ENCODE data around the gene LPCAT2. TPM values are rescaled to one million over a fixed set of nuclear protein-coding genes. Genes with fewer than 3 reads are reported as not detected.

Gene LPCAT2
- total RNA-seq, 1 experiment from 2014 or later: 62.1 TPM

GRCh38 chr16:55470533-55471371, 38.1 kb upstream of the LPCAT2 start:
- no peaks in the 10 kb centered on the region for H3K9me3 ChIP-seq (ENCODE audit: control insufficient read depth, insufficient read depth, low read depth, low read length)
- in situ Hi-C loops (cut with HindIII; ENCODE audit: low pct_unique_long_range_greater_than_20kb, low sequenced_read_pairs) (no loop called here), intact Hi-C loops (cut with micrococcal nuclease; ENCODE audit: unreplicated experiment) (loop anchor here (5.0 kb wide), 1 partner anchor 377 kb away; no protein-coding TSS in a partner anchor)
- peaks cover 43% of the 10 kb centered on the region for H3K4me1 ChIP-seq (ENCODE audit: control insufficient read depth, insufficient read depth, low read length)
- DNase-seq (ENCODE audit: low read depth, low spot score) (no peak), ATAC-seq (peak; percentile 83)
- ChIA-PET CTCF (interaction anchor here (0.6 kb wide), 1 partner anchor 33 kb away, joined by 6 read pairs; no protein-coding TSS in a partner anchor), POLR2A (interaction anchor here (0.7 kb wide), 1 partner anchor 40 kb away, joined by 4 read pairs; no protein-coding TSS in a partner anchor)
- BruUV-seq (replicated peaks): no TSS peak
- peak; percentile 56; the same call in 1 of the 2 replicates for TF ChIP-seq POLR2AphosphoS5 (IDR thresholded peaks at IDR 0.05; ENCODE audit: low read depth, low read length)
- TF ChIP-seq SIN3A (IDR thresholded peaks at IDR 0.05; ENCODE audit: borderline replicate concordance, insufficient read depth, low read depth, low read length): no peak
- peak; percentile 98 for TF ChIP-seq TCF7L2 (IDR thresholded peaks at IDR 0.05; ENCODE audit: low read depth, low read length)
- no peaks in the 10 kb centered on the region for H3K27me3 ChIP-seq (ENCODE audit: control insufficient read depth, insufficient read depth, low read length)
- H3K4me3 ChIP-seq (ENCODE audit: low read depth in 2 of 2, low read length in 2 of 2): no peak overlapping the region
- H3K36me3 ChIP-seq (ENCODE audit: control insufficient read depth, insufficient read depth, low read length): no peaks in the 10 kb centered on the region
- H3K27ac ChIP-seq (ENCODE audit: low read length): peak overlapping the region; percentile 91

- peak; percentile 70 for ATAC-seq
- H3K27ac ChIP-seq (ENCODE audit: low read length): peak overlapping the region; percentile 91
- H3K27me3 ChIP-seq (ENCODE audit: control insufficient read depth, insufficient read depth, low read length): no peaks in the 10 kb centered on the region
- DNase-seq (ENCODE audit: low read depth, low spot score): no peak
- intact Hi-C loops (cut with micrococcal nuclease; ENCODE audit: unreplicated experiment) (loop anchor here (5.0 kb wide), 1 partner anchor 376 kb away; no protein-coding TSS in a partner anchor), in situ Hi-C loops (cut with HindIII; ENCODE audit: low pct_unique_long_range_greater_than_20kb, low sequenced_read_pairs) (no loop called here)
- no peak overlapping the region for H3K4me3 ChIP-seq (ENCODE audit: low read depth in 2 of 2, low read length in 2 of 2)
- no peak for TF ChIP-seq SIN3A (IDR thresholded peaks at IDR 0.05; ENCODE audit: borderline replicate concordance, insufficient read depth, low read depth, low read length)
- TF ChIP-seq CTCF (IDR thresholded peaks at IDR 0.05): no peak
- TF ChIP-seq POLR2AphosphoS5 (IDR thresholded peaks at IDR 0.05; ENCODE audit: low read depth, low read length): no peak
- no peak for TF ChIP-seq TCF7L2 (IDR thresholded peaks at IDR 0.05; ENCODE audit: low read depth, low read length)
- TF ChIP-seq REST (IDR thresholded peaks at IDR 0.05; ENCODE audit: insufficient read depth in 1 of 2, low read depth in 2 of 2, low read length in 1 of 2): no peak
- peaks cover 45% of the 10 kb centered on the region for H3K4me1 ChIP-seq (ENCODE audit: control insufficient read depth, insufficient read depth, low read length)
- H3K36me3 ChIP-seq (ENCODE audit: control insufficient read depth, insufficient read depth, low read length): no peaks in the 10 kb centered on the region
- BruUV-seq (replicated peaks): no TSS peak
- CTCF ChIA-PET: interaction anchor here (0.6 kb wide), 1 partner anchor 720 kb away, joined by 4 read pairs; the partner anchor contains the start of gene GNAO1
- POLR2A ChIA-PET: interaction anchor here (0.7 kb wide), 1 partner anchor 12 kb away, joined by 19 read pairs; no protein-coding TSS in a partner anchor
- no peaks in the 10 kb centered on the region for H3K9me3 ChIP-seq (ENCODE audit: control insufficient read depth, insufficient read depth, low read depth, low read length)
Observed at GRCh38 chr16:55471448-55472097, 37.3 kb upstream of the LPCAT2 start.

Measured in Panc1 (cell line).